IMR-90 (cell line): ENCODE measurements around the gene TSBP1. TPM values are rescaled to one million over a fixed set of nuclear protein-coding genes. Genes with fewer than 3 reads are reported as not detected.

Experiments used
- ATAC-seq: fragments of 200-7000 bp; cut with Tn5 transposase; 2 replicates; pipeline ENCODE4 v1.9.1; 2020; ENCODE audit warnings: low read depth, mild to moderate bottlenecking, moderate library complexity
- BruUV-seq: library from RNA; stranded (reverse); fragments of 400-500 nt; replicated peaks from 2 replicates; lab custom pipeline; 2021; lab: Mats Ljungman, UMichigan
- CTCF ChIA-PET: fragments of 300-600 bp; formaldehyde crosslinking; extraction: SDS; loops from one replicate; lab custom pipeline; 2021; ENCODE audit warnings: antibody characterized with exemption; lab: Yijun Ruan, JAX
- POLR2A ChIA-PET: fragments of 300-600 bp; sonication (Branson Sonifier 250); formaldehyde crosslinking; loops from one replicate; lab custom pipeline; 2022; ENCODE audit warnings: antibody characterized with exemption; ENCODE audit not compliant: unreplicated experiment; lab: Charles Lee
- DNase-seq: peaks from one replicate; pipeline ENCODE4 v3.0.0; 2013
- H2AFZ ChIP-seq: replicated peaks from 2 replicates; pipeline ENCODE3; 2013; ENCODE audit warnings: low read length, mild to moderate bottlenecking; ENCODE audit not compliant: poor library complexity
- H2AK5ac ChIP-seq: 2 replicates; pipeline ENCODE4 v1.6.1; 2013; ENCODE audit warnings: low read depth, low read length, inconsistent platforms
- H2AK9ac ChIP-seq: replicated peaks from 2 replicates; pipeline ENCODE3; 2013; ENCODE audit warnings: mild to moderate bottlenecking, low read depth, low read length, moderate library complexity; ENCODE audit not compliant: poor library complexity
- H2BK120ac ChIP-seq: 2 replicates; pipeline ENCODE4 v1.6.1; 2013; ENCODE audit warnings: low read depth, low read length, inconsistent platforms
- H2BK15ac ChIP-seq: 3 replicates; pipeline ENCODE4 v1.6.1; 2013; ENCODE audit warnings: low read depth, low read length, inconsistent platforms
- H2BK20ac ChIP-seq: 2 replicates; pipeline ENCODE4 v1.6.1; 2013; ENCODE audit warnings: low read depth, mild to moderate bottlenecking, inconsistent platforms, low read length, moderate library complexity
- H2BK5ac ChIP-seq: 2 replicates; pipeline ENCODE4 v1.6.1; 2013; ENCODE audit warnings: mild to moderate bottlenecking, low read depth, low read length, inconsistent platforms; ENCODE audit not compliant: poor library complexity, severe bottlenecking
- H3K14ac ChIP-seq: replicated peaks from 2 replicates; pipeline ENCODE4 v1.6.1; 2013; ENCODE audit warnings: low read depth, low read length, inconsistent platforms
- H3K18ac ChIP-seq: 2 replicates; pipeline ENCODE4 v1.6.1; 2013; ENCODE audit warnings: low read depth, low read length, control low read depth
- H3K23ac ChIP-seq: 2 replicates; pipeline ENCODE4 v1.6.1; 2013; ENCODE audit warnings: low read depth, low read length, inconsistent platforms
- H3K27ac ChIP-seq: 2 replicates; pipeline ENCODE4 v1.5.1; 2013; ENCODE audit warnings: mild to moderate bottlenecking, control low read depth, low read length; ENCODE audit not compliant: insufficient read depth
- H3K27me3 ChIP-seq: 2 replicates; pipeline ENCODE4 v1.6.1; 2013; ENCODE audit warnings: low read length; ENCODE audit not compliant: control insufficient read depth, insufficient read depth
- H3K36me3 ChIP-seq: 2 replicates; pipeline ENCODE4 v1.6.1; 2013; ENCODE audit warnings: low read length, mixed read lengths; ENCODE audit not compliant: control insufficient read depth, insufficient read depth
- H3K4ac ChIP-seq: 2 replicates; pipeline ENCODE4 v1.6.1; 2013; ENCODE audit warnings: low read depth, low read length, inconsistent platforms
- H3K4me1 ChIP-seq: 2 replicates; pipeline ENCODE4 v1.6.1; 2013; ENCODE audit warnings: low read length, mixed read lengths; ENCODE audit not compliant: control insufficient read depth, insufficient read depth
- H3K4me2 ChIP-seq: 2 replicates; pipeline ENCODE4 v1.6.1; 2013; ENCODE audit warnings: low read depth, mild to moderate bottlenecking, control low read depth, low read length, moderate library complexity
- H3K4me3 ChIP-seq: 2 replicates; pipeline ENCODE4 v1.5.1; 2013; ENCODE audit warnings: low read depth, mild to moderate bottlenecking, control low read depth, low read length, moderate library complexity; ENCODE audit not compliant: insufficient read depth
- H3K56ac ChIP-seq: 2 replicates; pipeline ENCODE4 v1.6.1; 2013; ENCODE audit warnings: low read length, inconsistent platforms; ENCODE audit not compliant: insufficient read depth; ENCODE audit errors: extremely low read depth
- H3K79me1 ChIP-seq, 2 experiments: 2 replicates each; pipeline ENCODE4 v1.6.1; 2013; ENCODE audit warnings: low read length in 2 of 2, inconsistent platforms in 1 of 2, low read depth in 1 of 2
- H3K9ac ChIP-seq: 2 replicates; pipeline ENCODE4 v1.6.1; 2013; ENCODE audit warnings: low read depth, low read length, control low read depth
- H3K9me1 ChIP-seq: 2 replicates; pipeline ENCODE4 v1.6.1; 2013; ENCODE audit warnings: low read length, inconsistent platforms; ENCODE audit not compliant: insufficient read depth
- H3K9me3 ChIP-seq: 2 replicates; pipeline ENCODE4 v1.6.1; 2013; ENCODE audit warnings: low read length; ENCODE audit not compliant: control insufficient read depth, insufficient read depth
- H4K20me1 ChIP-seq: 2 replicates; pipeline ENCODE4 v1.6.1; 2013; ENCODE audit warnings: low read length, inconsistent platforms; ENCODE audit not compliant: insufficient read depth
- H4K5ac ChIP-seq: 2 replicates; pipeline ENCODE4 v1.6.1; 2013; ENCODE audit warnings: mild to moderate bottlenecking, low read depth, low read length, control low read depth
- H4K8ac ChIP-seq, 2 experiments: 2 replicates each; pipeline ENCODE4 v1.6.1; 2013; ENCODE audit warnings: low read depth in 2 of 2, low read length in 2 of 2, control low read depth in 1 of 2, inconsistent platforms in 1 of 2
- H4K91ac ChIP-seq: 2 replicates; pipeline ENCODE4 v1.6.1; 2013; ENCODE audit warnings: low read depth, low read length, inconsistent platforms; ENCODE audit not compliant: insufficient read depth
- BHLHE40 ChIP-seq: fragments of 150-350 bp; IDR thresholded peaks from 2 replicates; pipeline ENCODE4 v1.6.1; 2016; ENCODE audit warnings: mild to moderate bottlenecking, low read depth, low read length
- CEBPB ChIP-seq: IDR thresholded peaks from 2 replicates; pipeline ENCODE4 v1.6.1; 2012; ENCODE audit warnings: low read depth, low read length, improper control_type of control experiment
- CHD1 ChIP-seq: IDR thresholded peaks from 2 replicates; pipeline ENCODE4 v1.6.1; 2012; ENCODE audit warnings: low read depth, low read length, improper control_type of control experiment
- FOS ChIP-seq: fragments of 150-350 bp; IDR thresholded peaks from 2 replicates; pipeline ENCODE4 v1.6.1; 2016; ENCODE audit warnings: low read depth, low read length
- MAFK ChIP-seq: IDR thresholded peaks from 2 replicates; pipeline ENCODE4 v1.6.1; 2012; ENCODE audit warnings: low read depth, low read length, improper control_type of control experiment
- MAZ ChIP-seq: IDR thresholded peaks from 2 replicates; pipeline ENCODE4 v1.6.1; 2012; ENCODE audit warnings: low read depth, mild to moderate bottlenecking, low read length, improper control_type of control experiment, moderate library complexity, borderline replicate concordance
- MXI1 ChIP-seq: IDR thresholded peaks from 2 replicates; pipeline ENCODE4 v1.6.1; 2012; ENCODE audit warnings: low read depth, mild to moderate bottlenecking, low read length, moderate library complexity, borderline replicate concordance
- NFE2L2 ChIP-seq: fragments of 150-350 bp; IDR thresholded peaks from 2 replicates; pipeline ENCODE4 v1.6.1; 2016; ENCODE audit warnings: low read depth, mild to moderate bottlenecking, low read length
- POLR2A ChIP-seq: IDR thresholded peaks from 2 replicates; pipeline ENCODE4 v1.6.1; 2012; ENCODE audit warnings: mild to moderate bottlenecking, low read depth, low read length
- RAD21 ChIP-seq: IDR thresholded peaks from 2 replicates; pipeline ENCODE4 v1.6.1; 2012; ENCODE audit warnings: low read length, improper control_type of control experiment
- RCOR1 ChIP-seq: IDR thresholded peaks from 2 replicates; pipeline ENCODE4 v1.6.1; 2012; ENCODE audit warnings: mild to moderate bottlenecking, low read length, improper control_type of control experiment; ENCODE audit not compliant: insufficient replicate concordance
- RFX5 ChIP-seq: IDR thresholded peaks from 2 replicates; pipeline ENCODE4 v1.8.0; 2012; ENCODE audit warnings: low read depth, mild to moderate bottlenecking, low read length, moderate library complexity
- SMC3 ChIP-seq: fragments of 150-350 bp; IDR thresholded peaks from 2 replicates; pipeline ENCODE4 v1.6.1; 2016; ENCODE audit warnings: low read depth, mild to moderate bottlenecking, antibody characterized with exemption, low read length, moderate library complexity
- WGBS, 2 experiments: methylation state at CpG; one replicate each; pipeline versions ENCODE4 v1.1.5 to v1.1.7; 2013; ENCODE audit warnings: missing lambda C conversion rate in 2 of 2; ENCODE audit not compliant: insufficient read length in 1 of 2; ENCODE audit errors: extremely low coverage in 2 of 2; 5-methylcytosine and 5-hydroxymethylcytosine counted together
- dilution Hi-C: fragments of 300-500 bp; cut with HindIII; formaldehyde crosslinking; loops from one replicate; pipeline ENCODE4 v1.14.3; 2018; ENCODE audit warnings: low sequenced_read_pairs; ENCODE audit not compliant: unreplicated experiment
- in situ Hi-C: fragments of 300-500 bp; cut with MboI; formaldehyde crosslinking; loops from 3 replicates; pipeline ENCODE4 v1.14.3; 2019; ENCODE audit warnings: low sequenced_read_pairs, inconsistent platforms, mixed read lengths
- intact Hi-C: fragments of 100-400 bp; cut with micrococcal nuclease; formaldehyde crosslinking; loops from 2 replicates; pipeline ENCODE4 v1.10.0; 2022
- polyA plus RNA-seq, 3 experiments: library from polyadenylated mRNA; depleted of rRNA; stranded (reverse); fragments of >200 nt; gene quantifications; 2 replicates each; pipeline ENCODE4 v1.2.3, GENCODE V29; 2012; ENCODE audit warnings: low replicate concordance in 1 of 3
- total RNA-seq: library from RNA; depleted of rRNA; stranded (reverse); fragments of >200 nt; gene quantifications from 2 replicates; pipeline ENCODE4 v1.2.3, GENCODE V29; 2012
- TF ChIP-seq, protein P1 (sequence below): fragments of 150-350 bp; IDR thresholded peaks from 2 replicates; pipeline ENCODE4 v1.6.1; 2016; ENCODE audit warnings: low read depth, mild to moderate bottlenecking, low read length, moderate library complexity, borderline replicate concordance
- TF ChIP-seq, protein P2 (sequence below): fragments of 150-350 bp; IDR thresholded peaks from 2 replicates; pipeline ENCODE4 v1.6.1; 2017; ENCODE audit warnings: mild to moderate bottlenecking, antibody characterized with exemption, low read length, low read depth
- TF ChIP-seq, protein P3 (sequence below): conservative IDR thresholded peaks from 2 replicates; pipeline ENCODE4 v1.5.1; 2012; ENCODE audit warnings: mild to moderate bottlenecking, low read depth, low read length, improper control_type of control experiment

The TSBP1 gene
- total and polyA plus RNA-seq, 2 of the 4 experiments (the other 2 are of a cell fraction): not detected

DNA sequence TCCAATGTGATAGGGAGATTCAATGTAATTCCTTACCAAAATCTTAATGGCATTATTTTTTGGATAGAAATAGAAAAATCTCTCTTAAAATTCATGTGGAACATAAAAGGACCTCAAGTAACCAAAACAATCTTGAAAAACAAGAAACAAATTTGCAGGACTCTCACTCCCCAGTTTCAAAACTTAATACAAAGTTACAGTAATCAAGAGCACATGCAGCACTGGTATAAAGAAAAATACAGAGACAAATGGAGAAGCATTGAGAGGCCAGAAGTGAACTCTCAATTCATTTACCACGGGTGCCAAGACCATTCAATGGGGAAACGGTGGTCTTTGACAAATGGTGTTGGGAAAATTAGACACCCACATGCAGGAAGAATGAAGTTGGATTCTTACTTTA, 7.8 kb upstream of the TSBP1 start:
- BruUV-seq: no TSS peak
- TF ChIP-seq, protein P1, sequence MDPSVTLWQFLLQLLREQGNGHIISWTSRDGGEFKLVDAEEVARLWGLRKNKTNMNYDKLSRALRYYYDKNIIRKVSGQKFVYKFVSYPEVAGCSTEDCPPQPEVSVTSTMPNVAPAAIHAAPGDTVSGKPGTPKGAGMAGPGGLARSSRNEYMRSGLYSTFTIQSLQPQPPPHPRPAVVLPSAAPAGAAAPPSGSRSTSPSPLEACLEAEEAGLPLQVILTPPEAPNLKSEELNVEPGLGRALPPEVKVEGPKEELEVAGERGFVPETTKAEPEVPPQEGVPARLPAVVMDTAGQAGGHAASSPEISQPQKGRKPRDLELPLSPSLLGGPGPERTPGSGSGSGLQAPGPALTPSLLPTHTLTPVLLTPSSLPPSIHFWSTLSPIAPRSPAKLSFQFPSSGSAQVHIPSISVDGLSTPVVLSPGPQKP: no peak
- TF ChIP-seq NFE2L2 (no peak), RAD21 (no peak), MAFK (no peak), MXI1 (no peak), FOS (no peak), SMC3 (no peak), RFX5 (no peak), MAZ (no peak), BHLHE40 (no peak), POLR2A (no peak), CEBPB (no peak), RCOR1 (no peak), CHD1 (no peak)
- TF ChIP-seq, protein P2, sequence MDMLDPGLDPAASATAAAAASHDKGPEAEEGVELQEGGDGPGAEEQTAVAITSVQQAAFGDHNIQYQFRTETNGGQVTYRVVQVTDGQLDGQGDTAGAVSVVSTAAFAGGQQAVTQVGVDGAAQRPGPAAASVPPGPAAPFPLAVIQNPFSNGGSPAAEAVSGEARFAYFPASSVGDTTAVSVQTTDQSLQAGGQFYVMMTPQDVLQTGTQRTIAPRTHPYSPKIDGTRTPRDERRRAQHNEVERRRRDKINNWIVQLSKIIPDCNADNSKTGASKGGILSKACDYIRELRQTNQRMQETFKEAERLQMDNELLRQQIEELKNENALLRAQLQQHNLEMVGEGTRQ: no peak
- TF ChIP-seq, protein P3, sequence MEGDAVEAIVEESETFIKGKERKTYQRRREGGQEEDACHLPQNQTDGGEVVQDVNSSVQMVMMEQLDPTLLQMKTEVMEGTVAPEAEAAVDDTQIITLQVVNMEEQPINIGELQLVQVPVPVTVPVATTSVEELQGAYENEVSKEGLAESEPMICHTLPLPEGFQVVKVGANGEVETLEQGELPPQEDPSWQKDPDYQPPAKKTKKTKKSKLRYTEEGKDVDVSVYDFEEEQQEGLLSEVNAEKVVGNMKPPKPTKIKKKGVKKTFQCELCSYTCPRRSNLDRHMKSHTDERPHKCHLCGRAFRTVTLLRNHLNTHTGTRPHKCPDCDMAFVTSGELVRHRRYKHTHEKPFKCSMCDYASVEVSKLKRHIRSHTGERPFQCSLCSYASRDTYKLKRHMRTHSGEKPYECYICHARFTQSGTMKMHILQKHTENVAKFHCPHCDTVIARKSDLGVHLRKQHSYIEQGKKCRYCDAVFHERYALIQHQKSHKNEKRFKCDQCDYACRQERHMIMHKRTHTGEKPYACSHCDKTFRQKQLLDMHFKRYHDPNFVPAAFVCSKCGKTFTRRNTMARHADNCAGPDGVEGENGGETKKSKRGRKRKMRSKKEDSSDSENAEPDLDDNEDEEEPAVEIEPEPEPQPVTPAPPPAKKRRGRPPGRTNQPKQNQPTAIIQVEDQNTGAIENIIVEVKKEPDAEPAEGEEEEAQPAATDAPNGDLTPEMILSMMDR: no peak
- Histone ChIP-seq H2AFZ (no peak overlapping the region), H2AK5ac (no peak overlapping the region), H3K36me3 (no peaks in the 10 kb centered on the region), H2AK9ac (no peak overlapping the region), H3K9ac (no peak overlapping the region), H3K23ac (no peak overlapping the region), H3K18ac (no peak overlapping the region), H4K8ac (no peak overlapping the region), H4K91ac (no peak overlapping the region), H3K4me3 (no peak overlapping the region), H3K4ac (no peak overlapping the region), H3K9me3 (no peaks in the 10 kb centered on the region), H2BK15ac (no peak overlapping the region), H2BK20ac (no peak overlapping the region), H4K20me1 (no peaks in the 10 kb centered on the region), H2BK120ac (no peak overlapping the region), H2BK5ac (no peak overlapping the region), H3K27ac (no peak overlapping the region), H3K9me1 (no peaks in the 10 kb centered on the region), H3K4me2 (no peak overlapping the region), H3K4me1 (no peaks in the 10 kb centered on the region), H3K27me3 (peaks cover 6% of the 10 kb centered on the region), H4K5ac (no peak overlapping the region), H3K14ac (no peak overlapping the region), H3K56ac (no peak overlapping the region), H3K79me1 (no peaks in the 10 kb centered on the region)
- ATAC-seq (no peak), DNase-seq (no peak)
- in situ Hi-C loops (no loop called here), dilution Hi-C loops (no loop called here), intact Hi-C loops (no loop called here)
- CTCF ChIA-PET: no interaction called here
- no CpG with 5 or more reads among the region's 2 CpGs for WGBS, 2 experiments
- POLR2A ChIA-PET: no interaction called here
